Measurements from ENCODE around the gene GUF1. TPM values are rescaled to one million over a fixed set of nuclear protein-coding genes. Genes with fewer than 3 reads are reported as not detected.

The GUF1 gene
- total RNA-seq, 4 donors from 2014 or later = 14.8 to 22.2 (median 16.4) TPM

- no peak for TF ChIP-seq CTCF (IDR thresholded peaks at IDR 0.05; ENCODE audit: low read depth)
These were observed 48.0 kb downstream of the GUF1 start, which contains the start of gene GNPDA2 for GRCh38 chr4:44726038-44726871. Gene GNPDA2, minus strand, starts transcription at chr4:44726556. Its CDS starts 4,349 bp downstream, at chr4:44722207.

GRCh38 chr4:44727471-44727870, 49.3 kb downstream of the GUF1 start:
- no peak for TF ChIP-seq CTCF (IDR thresholded peaks at IDR 0.05; ENCODE audit: low read depth)

- TF ChIP-seq CTCF (IDR thresholded peaks at IDR 0.05; ENCODE audit: low read depth) = no peak
These were observed 58.7 kb downstream of the GUF1 start for GRCh38 chr4:44736900-44737299.

GRCh38 chr4:44738615-44739014, 60.4 kb downstream of the GUF1 start:
- no peak for TF ChIP-seq CTCF (IDR thresholded peaks at IDR 0.05; ENCODE audit: low read depth)

- no peak for TF ChIP-seq CTCF (IDR thresholded peaks at IDR 0.05; ENCODE audit: low read depth)
These were observed 62.0 kb downstream of the GUF1 start for GRCh38 chr4:44740201-44740600.

Other genes starting within 250 kb of the GUF1 start
- under 1 TPM in 2 of 4 donors, not detected in 2; 0.17 to 0.44 TPM for gene KCTD8, start 229.6 kb upstream of the GUF1 start, total RNA-seq
- not detected for gene YIPF7, start 26.8 kb upstream of the GUF1 start, total RNA-seq
- 10 to 100 TPM in 3 of 4 donors, 1 to 10 TPM in 1; 9.6 to 14.6 (median 12.8) TPM for gene GNPDA2, start 48.1 kb downstream of the GUF1 start, total RNA-seq